ENCODE data around the gene MTR. TPM values are rescaled to one million over a fixed set of nuclear protein-coding genes. Genes with fewer than 3 reads are reported as not detected.

The MTR gene
- total and polyA plus RNA-seq, 9 of the 15 experiments (the other 6 are each of a cell fraction or from before 2014, with no cell fraction given), result 3.4 to 44.3 (median 20.3) TPM

GRCh38 chr1:236904892-236905741, 110.0 kb downstream of the MTR start (continued):
- TF ChIP-seq JUN (IDR thresholded peaks at IDR 0.05; ENCODE audit: borderline replicate concordance, low read depth, low read length), result peak; percentile 99
- TF ChIP-seq JUN (CRISPR knock-in tag; IDR thresholded peaks at IDR 0.05; ENCODE audit: borderline replicate concordance), result no peak
- peak; percentile 38; the same call in 1 of the 2 replicates for TF ChIP-seq MGA (IDR thresholded peaks at IDR 0.05)
- TF ChIP-seq KDM1A (IDR thresholded peaks at IDR 0.05), result peak; percentile 93
- peak; percentile 26; the same call in 1 of the 2 replicates for TF ChIP-seq STAT5A (IDR thresholded peaks at IDR 0.05; ENCODE audit: borderline replicate concordance, low read length)
- TF ChIP-seq KLF16 (IDR thresholded peaks at IDR 0.05), result peak; percentile 8; the same call in 1 of the 2 replicates
- TF ChIP-seq SOX6 (IDR thresholded peaks at IDR 0.05), result peak; percentile 52
- TF ChIP-seq HDAC1 (IDR thresholded peaks at IDR 0.05), result peak in 1 of 2 experiments; percentile 69; a peak in 2 of 4 replicates
- no peak for TF ChIP-seq TSHZ1 (CRISPR knock-in tag; IDR thresholded peaks at IDR 0.05)
- TF ChIP-seq DACH1 (IDR thresholded peaks at IDR 0.05; ENCODE audit: partially characterized antibody), result peak; percentile 86

Measured in K562 (cell line).